SU-DHL-6 (cell line): ENCODE results near the gene CAMK2D.

ENCODE experiments used
- CTCF ChIP-seq: fragments of 200-600 bp; sonication (generic); IDR thresholded peaks from one replicate; pipeline ENCODE4 v1.5.1; 2017; ENCODE audit warnings: antibody characterized with exemption, mild to moderate bottlenecking, low read length, moderate library complexity; ENCODE audit not compliant: insufficient read depth, poor library complexity, severe bottlenecking
- EZH2phosphoT487 ChIP-seq: fragments of 200-600 bp; sonication (generic), shearing (Covaris generic); conservative IDR thresholded peaks from 2 replicates; pipeline ENCODE4 v1.6.1; 2018; ENCODE audit warnings: mild to moderate bottlenecking, antibody characterized with exemption, low read length, moderate library complexity, mixed read lengths

DNA sequence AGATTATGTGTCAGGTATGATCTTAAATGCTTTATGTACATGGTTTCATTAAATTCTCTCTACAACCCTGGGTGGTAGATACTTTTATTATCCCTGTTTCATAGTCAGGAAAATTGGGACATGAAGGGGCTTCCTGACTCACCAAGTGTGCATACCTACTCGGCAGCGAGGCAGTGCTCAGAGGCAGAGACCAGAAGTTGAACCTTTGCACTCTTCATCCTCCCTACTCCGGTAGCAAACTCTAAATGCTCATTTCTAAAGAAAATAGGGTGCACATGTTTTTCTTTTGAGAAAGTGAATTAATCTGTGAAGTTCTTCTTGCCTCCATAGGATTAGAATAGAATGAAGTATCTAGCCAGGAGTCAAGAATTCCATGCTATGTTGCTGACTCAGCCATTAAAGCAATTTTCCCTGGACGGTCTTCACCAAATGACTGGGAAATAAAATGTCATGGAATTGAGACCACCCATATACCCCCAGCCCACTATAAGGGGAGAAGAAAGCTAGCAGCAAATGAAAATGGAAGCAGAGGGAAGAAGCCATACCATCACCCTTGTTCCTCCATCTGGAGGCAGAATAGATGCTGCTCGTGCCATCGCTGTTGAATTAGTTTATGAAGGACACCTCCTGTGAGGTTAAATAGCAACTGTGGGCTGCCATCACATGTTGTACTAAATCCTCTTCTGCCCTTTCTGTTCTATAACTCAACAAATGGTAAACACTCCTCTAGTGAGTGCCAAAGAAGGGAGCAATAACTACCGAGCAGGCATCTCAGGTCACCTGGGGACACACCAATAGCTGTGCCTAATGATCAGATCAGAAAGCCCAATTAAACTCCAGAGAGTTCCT lies 355.4 kb downstream of the CAMK2D start:
- TF ChIP-seq CTCF (no peak), EZH2phosphoT487 (no peak)
